SK-N-SH (cell line): ENCODE measurements around the gene ABR. TPM values are rescaled to one million over a fixed set of nuclear protein-coding genes. Genes with fewer than 3 reads are reported as not detected.

ENCODE experiments used
- CTCF ChIA-PET: fragments of 300-600, 350-600 bp; formaldehyde crosslinking; extraction: SDS; loops from one replicate; lab custom pipeline; 2021; lab: Yijun Ruan, JAX
- POLR2A ChIA-PET: fragments of 350-600 bp; sonication (Branson Sonifier 250); formaldehyde crosslinking; extraction: SDS; loops from one replicate; lab custom pipeline; 2020; ENCODE audit warnings: antibody characterized with exemption, inconsistent platforms; lab: Yijun Ruan, JAX
- DNase-seq: peaks from one replicate; pipeline ENCODE4 v3.0.0; 2012
- H2AFZ ChIP-seq: fragments of 200-600 bp; sonication (generic); 2 replicates; pipeline ENCODE4 v1.8.1; 2016; ENCODE audit warnings: antibody characterized with exemption, mild to moderate bottlenecking, low read depth
- H3F3A ChIP-seq: fragments of 200-600 bp; sonication (generic); replicated peaks from 2 replicates; pipeline ENCODE3; 2016; ENCODE audit warnings: antibody characterized with exemption, mild to moderate bottlenecking; ENCODE audit not compliant: insufficient read depth
- H3K27ac ChIP-seq, 2 experiments: fragments of 200-500 bp in 1 of 2; fragments of 200-600 bp in 1 of 2; sonication (Bioruptor generic) in 1 of 2; sonication (generic), shearing (Covaris generic) in 1 of 2; 2 replicates each; pipeline versions ENCODE4 v1.5.1 to v1.6.1; 2014 to 2016; ENCODE audit warnings: low read depth in 2 of 2, inconsistent platforms in 1 of 2, low read length in 1 of 2, mild to moderate bottlenecking in 1 of 2, mixed read lengths in 1 of 2
- H3K27me3 ChIP-seq: fragments of 200-600 bp; sonication (generic), shearing (Covaris generic); 2 replicates; pipeline ENCODE4 v1.6.1; 2016; ENCODE audit warnings: mixed run types; ENCODE audit not compliant: insufficient read depth
- H3K36me3 ChIP-seq, 2 experiments: fragments of 200-500 bp in 1 of 2; fragments of 200-600 bp in 1 of 2; sonication (Bioruptor generic) in 1 of 2; sonication (generic) in 1 of 2; replicated peaks in 1 of 2; 2 replicates each; pipeline versions ENCODE3 to v1.5.1; 2014 to 2016; ENCODE audit warnings: low read length in 1 of 2, mild to moderate bottlenecking in 1 of 2; ENCODE audit not compliant: insufficient read depth in 2 of 2, control insufficient read depth in 1 of 2
- H3K4me1 ChIP-seq, 2 experiments: fragments of 200-500 bp in 1 of 2; fragments of 200-600 bp in 1 of 2; sonication (Bioruptor generic) in 1 of 2; sonication (generic), shearing (Covaris generic) in 1 of 2; 2 replicates each; pipeline versions ENCODE4 v1.5.1 to v1.6.1; 2014 to 2016; ENCODE audit warnings: low read depth in 1 of 2, low read length in 1 of 2, mixed run types in 1 of 2; ENCODE audit not compliant: insufficient read depth in 2 of 2, control insufficient read depth in 1 of 2
- H3K4me2 ChIP-seq: fragments of 200-600 bp; sonication (generic), shearing (Covaris generic); 2 replicates; pipeline ENCODE4 v1.6.1; 2017; ENCODE audit warnings: mixed run types
- H3K4me3 ChIP-seq, 2 experiments: fragments of 200-500 bp in 1 of 2; fragments of 200-600 bp in 1 of 2; sonication (Bioruptor generic) in 1 of 2; sonication (generic), shearing (Covaris generic) in 1 of 2; 2 replicates each; pipeline versions ENCODE4 v1.5.1 to v1.8.1; 2014 to 2016; ENCODE audit warnings: low read depth in 2 of 2, inconsistent platforms in 1 of 2, low read length in 1 of 2, mild to moderate bottlenecking in 1 of 2, mixed read lengths in 1 of 2, moderate library complexity in 1 of 2
- H3K79me2 ChIP-seq: fragments of 200-600 bp; sonication (generic); 2 replicates; pipeline ENCODE4 v1.8.1; 2017; ENCODE audit warnings: mild to moderate bottlenecking; ENCODE audit not compliant: insufficient read depth
- H3K9ac ChIP-seq: fragments of 200-600 bp; sonication (generic); 2 replicates; pipeline ENCODE4 v1.6.1; 2017; ENCODE audit warnings: mixed run types
- H3K9me2 ChIP-seq: fragments of 200-600 bp; sonication (generic); 2 replicates; pipeline ENCODE4 v1.6.1; 2017; ENCODE audit warnings: mixed run types
- H3K9me3 ChIP-seq: fragments of 200-600 bp; sonication (generic); 2 replicates; pipeline ENCODE4 v1.6.1; 2017; ENCODE audit warnings: mixed run types, mild to moderate bottlenecking, moderate library complexity
- H4K20me1 ChIP-seq: fragments of 200-600 bp; sonication (generic); 2 replicates; pipeline ENCODE4 v1.6.1; 2017; ENCODE audit warnings: mild to moderate bottlenecking, mixed run types; ENCODE audit not compliant: insufficient read depth
- CHD2 ChIP-seq: fragments of 150-350 bp; IDR thresholded peaks from 2 replicates; pipeline ENCODE4 v1.6.1; 2018; ENCODE audit warnings: low read length; ENCODE audit not compliant: partially characterized antibody
- ELF1 ChIP-seq: IDR thresholded peaks from 2 replicates; pipeline ENCODE4 v1.4.0; 2012
- EP300 ChIP-seq, 2 experiments: IDR thresholded peaks; 2 replicates each; pipeline versions ENCODE4 v1.4.0 to v1.6.1; 2012; ENCODE audit warnings: borderline replicate concordance in 1 of 2, low read depth in 1 of 2, low read length in 1 of 2
- EZH2phosphoT487 ChIP-seq: fragments of 200-600 bp; sonication (generic); IDR thresholded peaks from 2 replicates; pipeline ENCODE4 v1.6.1; 2017; ENCODE audit warnings: low read depth, mixed run types, mild to moderate bottlenecking, antibody characterized with exemption, moderate library complexity, borderline replicate concordance
- GATA2 ChIP-seq: sonication (generic); formaldehyde crosslinking; IDR thresholded peaks from 2 replicates; pipeline ENCODE4 v1.5.0; 2020; ENCODE audit warnings: mild to moderate bottlenecking, missing genetic modification reagents
- IRF3 ChIP-seq: fragments of 150-350 bp; IDR thresholded peaks from 2 replicates; pipeline ENCODE4 v1.6.1; 2016; ENCODE audit warnings: mild to moderate bottlenecking, low read depth, low read length
- NRF1 ChIP-seq: IDR thresholded peaks from 2 replicates; pipeline ENCODE4 v1.6.1; 2012; ENCODE audit warnings: low read depth, mild to moderate bottlenecking, low read length
- PBX3 ChIP-seq: IDR thresholded peaks from 2 replicates; pipeline ENCODE4; 2012
- POLR2AphosphoS5 ChIP-seq: IDR thresholded peaks from 2 replicates; pipeline ENCODE4 v1.6.1; 2012; ENCODE audit warnings: low read depth, low read length
- RCOR1 ChIP-seq: fragments of 150-350 bp; IDR thresholded peaks from 2 replicates; pipeline ENCODE4 v1.6.1; 2017; ENCODE audit warnings: antibody characterized with exemption, low read length
- SMC3 ChIP-seq: IDR thresholded peaks from 2 replicates; pipeline ENCODE4 v1.6.1; 2012; ENCODE audit warnings: low read depth, low read length, improper control_type of control experiment
- TAF1 ChIP-seq: IDR thresholded peaks from 2 replicates; pipeline ENCODE4 v1.6.1; 2012; ENCODE audit warnings: low read depth, mild to moderate bottlenecking, low read length, moderate library complexity, borderline replicate concordance
- USF2 ChIP-seq: fragments of 150-350 bp; IDR thresholded peaks from 2 replicates; pipeline ENCODE4 v1.6.1; 2017; ENCODE audit warnings: antibody characterized with exemption, low read length, low read depth, borderline replicate concordance
- WGBS: methylation state at CpG from one replicate; pipeline ENCODE4 v1.1.6; 2017; ENCODE audit warnings: low lambda C conversion rate; 5-methylcytosine and 5-hydroxymethylcytosine counted together
- polyA plus RNA-seq, 3 experiments: library from polyadenylated mRNA; depleted of rRNA; stranded (reverse); fragments of >200 nt; gene quantifications; 2 replicates each; pipeline ENCODE4 v1.2.3, GENCODE V29; 2012

The ABR gene
- polyA plus RNA-seq, 1 of the 3 experiments (the other 2 are of a cell fraction) = 117 TPM

DNA sequence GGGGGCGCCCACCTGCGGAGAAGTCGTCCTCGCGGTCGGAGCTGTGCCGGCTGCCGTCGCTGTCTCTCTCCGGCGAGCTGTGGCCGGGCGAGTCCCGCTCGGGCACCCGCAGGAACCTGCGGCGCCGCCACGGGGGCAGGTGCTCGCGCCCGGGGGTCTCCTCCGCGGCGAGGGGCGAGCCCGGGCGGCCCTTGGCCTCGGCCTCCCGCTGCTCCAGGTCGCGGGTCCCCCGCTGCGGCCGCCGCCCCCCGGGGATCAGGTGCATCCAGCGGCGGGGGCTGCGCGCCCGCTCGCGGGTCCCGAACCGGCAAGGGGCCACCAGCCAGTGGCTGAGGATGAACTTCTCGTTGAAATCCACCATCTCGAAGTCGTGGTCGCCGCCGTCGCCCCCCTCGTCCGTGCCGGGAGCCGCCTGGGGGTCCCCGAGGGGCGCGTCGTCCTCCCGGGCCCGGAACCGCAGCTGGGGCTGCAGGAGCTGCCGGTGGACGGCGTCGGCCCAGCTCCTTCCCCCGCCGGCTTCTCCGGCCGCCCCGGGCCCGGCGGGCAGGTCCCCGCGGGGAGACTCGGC is 49.1 kb upstream of the ABR start:
- 0% methylated on average over 11 of the region's 79 CpGs for WGBS
- TF ChIP-seq TAF1 = no peak
- no peak for TF ChIP-seq SMC3
- TF ChIP-seq ELF1 = no peak
- TF ChIP-seq EP300 (IDR thresholded peaks at IDR 0.05; ENCODE audit: borderline replicate concordance in 1 of 2, low read depth in 1 of 2, low read length in 1 of 2) = no peak
- TF ChIP-seq EZH2phosphoT487 = peak; percentile 87; the same call in 1 of the 2 replicates
- no peak for TF ChIP-seq GATA2 (CRISPR knock-in tag)
- no peak for TF ChIP-seq IRF3
- Histone ChIP-seq H4K20me1 (no peaks in the 10 kb centered on the region), H3K4me3 (no peak overlapping the region; a peak in 2 of 4 replicates), H3K9ac (no peak overlapping the region), H3K79me2 (no peaks in the 10 kb centered on the region), H3K27ac (no peak overlapping the region), H3K4me1 (peaks cover 0 to 4% of the 10 kb centered on the region in 2 experiments; a peak in 1 of 4 replicates), H3K27me3 (peaks cover 48% of the 10 kb centered on the region), H3K9me3 (no peaks in the 10 kb centered on the region), H2AFZ (no peak overlapping the region), H3F3A (no peaks in the 10 kb centered on the region), H3K9me2 (no peaks in the 10 kb centered on the region), H3K4me2 (no peak overlapping the region), H3K36me3 (no peaks in the 10 kb centered on the region)
- ChIA-PET POLR2A (no interaction called here), CTCF (interaction anchor here (1.3 to 2.3 kb wide), 2 partner anchors 19 to 42 kb away, joined by 4 to 7 read pairs; no protein-coding TSS in a partner anchor)
- DNase-seq = peak; percentile 72

DNA sequence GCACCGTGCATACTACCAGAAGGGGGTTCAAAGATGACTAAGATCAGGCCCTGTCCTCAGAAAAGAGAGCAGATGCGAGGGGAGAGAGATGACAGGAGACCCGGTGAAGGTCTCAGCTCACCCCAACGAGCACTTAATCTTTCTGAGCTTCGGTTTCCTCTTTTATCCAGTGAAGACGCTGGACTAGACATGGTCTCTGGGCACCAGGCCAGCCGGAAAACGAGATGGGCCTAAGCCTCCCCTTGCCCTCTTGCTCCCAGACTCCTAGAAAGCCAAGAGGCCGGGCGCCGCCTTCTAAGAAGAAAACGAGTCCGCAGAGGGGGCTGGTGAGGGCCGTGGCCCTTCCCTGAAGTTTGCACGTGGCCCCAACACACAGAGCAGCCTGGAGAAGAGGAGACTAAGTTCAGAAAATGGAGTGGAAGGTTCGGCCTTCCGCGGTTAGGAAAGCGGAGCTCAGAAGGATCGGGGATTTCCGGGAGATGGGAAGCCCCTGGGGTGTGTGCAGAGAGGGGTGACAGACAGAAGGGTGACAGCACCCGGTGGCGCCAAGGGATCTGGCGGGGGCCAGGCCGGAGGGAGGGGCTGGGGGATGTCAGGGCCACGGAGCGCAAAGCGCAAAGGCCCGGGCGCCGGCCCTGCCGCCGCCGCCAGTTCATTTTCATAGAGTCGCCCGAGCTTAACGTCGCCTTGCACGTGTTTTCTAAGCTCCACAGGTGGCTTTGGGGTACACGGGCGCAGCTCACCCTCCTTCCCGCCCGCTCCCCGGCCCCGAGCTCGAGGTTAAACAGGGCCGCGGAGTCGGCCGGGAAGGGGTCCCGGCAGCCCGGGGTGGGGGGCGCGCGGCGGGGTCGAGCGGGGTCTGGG is 48.4 kb upstream of the ABR start:
- Histone ChIP-seq H2AFZ (no peak overlapping the region), H3K9me3 (no peaks in the 10 kb centered on the region), H3K27me3 (peaks cover 48% of the 10 kb centered on the region), H4K20me1 (no peaks in the 10 kb centered on the region), H3K4me1 (peaks cover 0 to 4% of the 10 kb centered on the region in 2 experiments; a peak in 1 of 4 replicates), H3K27ac (no peak overlapping the region), H3K9ac (no peak overlapping the region), H3K4me2 (no peak overlapping the region), H3F3A (no peaks in the 10 kb centered on the region)
- CTCF ChIA-PET = interaction anchor here (1.3 to 2.3 kb wide), 2 partner anchors 18 to 41 kb away, joined by 4 to 7 read pairs; no protein-coding TSS in a partner anchor
- POLR2A ChIA-PET = no interaction called here
- WGBS = 63% methylated on average over 34 of the region's 58 CpGs
- DNase-seq = no peak
- no peak for TF ChIP-seq PBX3
- no peak for TF ChIP-seq CHD2
- no peak for TF ChIP-seq NRF1
- no peak for TF ChIP-seq USF2
- TF ChIP-seq RCOR1 = no peak
- TF ChIP-seq POLR2AphosphoS5 = no peak
- TF ChIP-seq SMC3 = no peak
- TF ChIP-seq ELF1 = no peak
- TF ChIP-seq, all 33 proteins: peak for 0
- H3K9me2 ChIP-seq = no peaks in the 10 kb centered on the region
- no peaks in the 10 kb centered on the region for H3K36me3 ChIP-seq
- H3K4me3 ChIP-seq = no peak overlapping the region
- no peaks in the 10 kb centered on the region for H3K79me2 ChIP-seq
